SK-N-SH treated with all-trans-retinoic acid at 6 μM for 48 hours (cell line): ENCODE measurements around the gene NCLN.

Experiments used
- CSDC2 ChIP-seq: fragments of 250-450 bp; sonication (Bioruptor Pico); IDR thresholded peaks from 2 replicates; pipeline ENCODE4 v1.5.0; 2020; ENCODE audit warnings: mild to moderate bottlenecking, moderate library complexity
- GLIS3 ChIP-seq: fragments of 250-450 bp; sonication (Bioruptor Pico); IDR thresholded peaks from 2 replicates; pipeline ENCODE4 v1.5.0; 2020; ENCODE audit warnings: mild to moderate bottlenecking, moderate library complexity
- RARB ChIP-seq: fragments of 250-450 bp; sonication (Bioruptor Pico); IDR thresholded peaks from 2 replicates; pipeline ENCODE4 v1.8.0; 2021; ENCODE audit warnings: mild to moderate bottlenecking, moderate library complexity
- TF ChIP-seq, protein P1 (sequence below): fragments of 250-450 bp; sonication (Bioruptor Pico); IDR thresholded peaks from 2 replicates; pipeline ENCODE4 v1.8.0; 2020; ENCODE audit warnings: mild to moderate bottlenecking, moderate library complexity, borderline replicate concordance

DNA sequence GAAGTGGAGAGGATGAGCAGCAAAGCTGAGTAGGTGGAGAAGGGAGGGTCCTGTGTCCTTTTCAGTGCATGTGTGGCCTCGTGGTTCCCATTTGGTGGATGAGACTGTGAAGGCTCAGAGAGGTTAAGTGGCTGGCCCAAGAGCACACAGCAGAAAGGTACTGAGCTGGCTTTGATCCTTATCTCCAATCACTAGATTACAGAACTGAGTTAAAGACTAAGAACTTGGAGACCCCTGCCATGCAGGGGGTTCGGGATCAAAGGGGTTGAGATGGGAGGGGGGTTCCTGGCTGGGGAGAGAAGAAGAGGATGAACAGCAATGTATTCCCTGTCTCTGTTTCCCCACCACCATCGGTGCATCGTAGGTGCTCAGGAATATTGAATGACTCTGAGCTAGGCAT lies 50.5 kb downstream of the NCLN start:
- no peak for TF ChIP-seq CSDC2
- TF ChIP-seq, protein P1, sequence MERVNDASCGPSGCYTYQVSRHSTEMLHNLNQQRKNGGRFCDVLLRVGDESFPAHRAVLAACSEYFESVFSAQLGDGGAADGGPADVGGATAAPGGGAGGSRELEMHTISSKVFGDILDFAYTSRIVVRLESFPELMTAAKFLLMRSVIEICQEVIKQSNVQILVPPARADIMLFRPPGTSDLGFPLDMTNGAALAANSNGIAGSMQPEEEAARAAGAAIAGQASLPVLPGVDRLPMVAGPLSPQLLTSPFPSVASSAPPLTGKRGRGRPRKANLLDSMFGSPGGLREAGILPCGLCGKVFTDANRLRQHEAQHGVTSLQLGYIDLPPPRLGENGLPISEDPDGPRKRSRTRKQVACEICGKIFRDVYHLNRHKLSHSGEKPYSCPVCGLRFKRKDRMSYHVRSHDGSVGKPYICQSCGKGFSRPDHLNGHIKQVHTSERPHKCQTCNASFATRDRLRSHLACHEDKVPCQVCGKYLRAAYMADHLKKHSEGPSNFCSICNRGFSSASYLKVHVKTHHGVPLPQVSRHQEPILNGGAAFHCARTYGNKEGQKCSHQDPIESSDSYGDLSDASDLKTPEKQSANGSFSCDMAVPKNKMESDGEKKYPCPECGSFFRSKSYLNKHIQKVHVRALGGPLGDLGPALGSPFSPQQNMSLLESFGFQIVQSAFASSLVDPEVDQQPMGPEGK (CRISPR knock-in tag), result no peak
- no peak for TF ChIP-seq RARB
- no peak for TF ChIP-seq GLIS3 (CRISPR knock-in tag)
